Fibroblast of skin of scalp (primary cell): ENCODE data around the gene PEX5L. TPM values are rescaled to one million over a fixed set of nuclear protein-coding genes. Genes with fewer than 3 reads are reported as not detected.
"Not testable (repeated sequence)": the region's sequence is repeated elsewhere in the genome, so short reads cannot be mapped to it uniquely, and the experiment has no call there.

Experiments
- DNase-seq: peaks from one replicate; pipeline ENCODE4 v3.0.0-alpha.2; 2013
- polyA plus RNA-seq, 2 experiments: library from polyadenylated mRNA; unstranded; fragments of 120-200 nt; gene quantifications; one replicate each; pipeline ENCODE4 v1.2.1, GENCODE V29; 2013; ENCODE audit not compliant: insufficient read length in 2 of 2

The PEX5L gene
- 0.04 TPM for polyA plus RNA-seq (2013, experiment 1 of 2; ENCODE audit: insufficient read length)
- polyA plus RNA-seq (2013, experiment 2 of 2; ENCODE audit: insufficient read length) = 0.11 TPM

DNA sequence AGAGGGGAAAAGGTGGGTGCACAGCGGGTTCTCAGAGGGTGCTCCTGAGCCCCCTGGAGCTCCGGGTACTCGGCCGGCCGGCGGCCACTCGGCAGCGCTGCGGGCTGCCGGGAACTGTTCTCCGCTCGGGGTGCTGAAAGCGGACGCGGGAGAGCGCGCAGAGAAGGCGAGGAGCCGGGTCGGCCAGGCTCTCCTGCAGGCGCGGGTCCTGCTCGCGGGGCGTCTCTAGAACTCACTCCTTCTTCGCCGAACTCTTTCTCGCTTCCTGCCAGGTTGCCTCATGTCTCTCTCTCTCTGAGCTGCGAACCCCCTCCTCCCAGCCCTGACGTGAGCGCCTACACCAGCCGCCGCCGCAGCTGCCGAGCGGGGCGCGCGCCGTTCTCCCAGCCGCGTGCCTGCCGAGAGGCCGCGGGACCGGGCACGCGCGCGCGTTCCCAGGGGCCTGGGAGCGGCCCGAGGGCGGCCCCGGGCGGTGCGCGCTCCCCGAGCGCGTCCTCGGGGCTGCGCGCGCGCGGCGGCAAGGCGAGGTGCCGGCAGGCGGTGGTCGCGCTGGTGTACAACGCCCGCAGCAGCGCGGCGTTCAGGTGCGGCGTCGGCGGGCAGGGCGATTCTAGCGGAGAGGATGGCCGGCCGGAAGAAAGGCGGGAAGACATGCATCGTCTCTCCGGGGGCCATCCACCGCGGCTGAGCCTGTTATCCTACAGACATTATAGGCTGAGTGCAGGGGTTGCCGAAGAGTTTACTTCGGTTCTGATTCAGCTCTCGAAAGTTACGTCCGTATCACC, at the start of gene PEX5L:
PEX5L (minus strand) TSS at position 267 of the 785 bp plus-strand sequence. CDS start 338 bp downstream, outside the sequence.
- DNase-seq = peak; percentile 62

DNA sequence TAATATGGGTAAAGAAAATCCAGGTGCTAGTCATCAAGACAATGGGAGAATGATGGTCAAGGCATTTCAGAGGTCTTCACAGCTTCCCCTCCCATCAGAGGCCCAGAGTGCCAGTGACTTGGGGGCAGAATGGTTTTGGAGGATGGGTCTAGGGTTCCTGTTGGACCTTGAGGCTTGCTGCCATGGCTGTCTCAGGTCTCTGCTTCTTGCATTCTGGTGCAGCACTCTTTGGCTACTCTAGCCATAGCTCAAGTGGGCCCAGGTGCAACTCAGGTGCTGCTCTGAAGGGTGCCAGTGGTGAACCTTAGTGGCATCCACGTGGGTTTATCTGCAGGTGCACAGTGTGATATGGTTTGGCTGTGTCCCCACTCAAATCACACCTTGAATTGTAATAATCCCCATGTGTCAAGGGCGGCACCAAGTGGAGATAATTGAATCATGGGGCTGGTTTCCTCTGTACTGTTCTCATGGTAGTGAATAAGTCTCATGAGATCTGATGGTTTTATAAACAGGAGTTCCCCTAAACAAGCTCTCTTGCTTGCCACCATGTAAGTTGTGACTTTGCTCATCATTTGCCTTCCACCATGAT, 48.5 kb upstream of the PEX5L start:
- DNase-seq = no peak

DNA sequence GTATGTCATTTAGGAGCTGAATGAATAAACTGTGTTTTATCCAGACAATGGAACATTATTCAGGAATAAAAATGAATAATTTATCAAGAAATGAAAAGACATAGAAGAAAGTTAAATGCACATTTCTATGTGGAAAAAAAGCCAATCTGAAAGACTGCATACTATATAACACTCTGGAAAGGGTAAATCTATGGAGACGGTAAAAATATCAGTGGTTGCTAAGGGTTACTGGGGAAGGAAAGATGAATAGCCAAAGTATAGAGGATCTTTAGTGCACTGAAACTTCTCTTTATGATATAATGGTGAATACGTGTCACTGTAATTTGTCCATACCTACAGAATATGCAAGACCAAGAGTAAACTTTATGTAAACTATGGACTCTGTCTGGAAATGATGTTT, 46.0 kb upstream of the PEX5L start:
- DNase-seq = no peak

- no peak for DNase-seq
These were observed 41.9 kb upstream of the PEX5L start for GRCh38 chr3:180078592-180078991.

GRCh38 chr3:180073561-180073960, 36.8 kb upstream of the PEX5L start:
- DNase-seq = no peak

- no peak for DNase-seq
These were observed 36.0 kb upstream of the PEX5L start for GRCh38 chr3:180072786-180073185.

DNA sequence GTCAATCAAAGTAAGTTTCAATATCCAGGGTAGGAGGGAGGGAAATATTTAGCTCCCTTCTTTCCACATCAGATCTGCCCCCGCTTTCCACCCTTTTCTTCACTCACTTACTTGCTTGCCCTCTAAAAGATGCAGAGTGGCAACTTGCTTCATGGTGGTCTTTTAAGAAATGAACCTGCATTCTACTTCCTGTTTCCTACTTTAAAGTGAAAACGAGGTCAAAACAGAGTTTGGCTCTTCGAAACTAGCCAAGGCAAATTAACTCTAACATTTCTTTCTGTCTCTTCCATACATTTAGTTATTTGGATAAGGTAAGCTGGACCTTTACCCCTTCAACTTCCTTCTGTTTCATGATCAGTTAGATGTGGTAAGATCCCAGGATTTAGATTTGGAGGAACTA, 34.2 kb upstream of the PEX5L start:
- no peak for DNase-seq

GRCh38 chr3:180068023-180068422, 31.3 kb upstream of the PEX5L start:
- no peak for DNase-seq

- no peak for DNase-seq
These were observed 29.9 kb upstream of the PEX5L start for GRCh38 chr3:180066598-180066997.

DNA sequence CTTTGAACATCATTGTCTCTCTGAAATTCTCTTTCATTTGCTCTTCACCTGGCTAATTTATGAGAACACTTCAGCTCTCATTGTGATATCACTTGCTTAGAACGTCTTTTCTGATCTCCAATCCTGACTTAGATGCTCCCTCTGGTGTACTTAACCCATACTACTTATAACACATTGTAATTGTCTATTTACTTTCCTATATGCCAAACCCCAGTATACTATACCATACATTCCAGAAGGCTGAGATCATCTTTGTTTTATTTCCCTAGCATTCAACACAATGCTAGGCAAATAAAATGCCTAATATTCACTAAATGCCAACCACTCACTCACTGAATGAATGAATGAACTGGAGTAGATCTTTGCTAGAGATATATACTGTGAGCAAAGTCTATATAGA, 27.0 kb upstream of the PEX5L start:
- no peak for DNase-seq

DNA sequence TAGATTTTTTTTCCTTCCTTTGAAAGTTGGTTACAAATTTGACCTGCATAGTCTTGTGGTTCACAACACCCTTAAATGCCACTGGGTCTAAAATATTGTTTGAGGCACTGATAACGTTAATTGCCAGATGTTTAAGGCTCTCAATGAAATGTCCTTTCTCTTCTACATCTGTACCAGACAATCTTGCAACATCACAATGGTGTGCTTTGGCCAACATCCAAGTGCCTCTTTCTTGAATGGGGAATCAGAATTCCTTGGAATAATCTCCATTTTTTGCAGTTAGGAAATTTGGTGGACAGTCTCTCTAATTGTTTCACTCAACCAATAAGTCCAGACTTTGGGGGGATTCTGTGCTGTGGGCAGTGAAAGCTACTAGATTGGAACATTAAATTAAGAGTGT, 26.0 kb upstream of the PEX5L start:
- DNase-seq = no peak

GRCh38 chr3:180059356-180059755, 22.6 kb upstream of the PEX5L start:
- DNase-seq = peak; percentile 30

DNA sequence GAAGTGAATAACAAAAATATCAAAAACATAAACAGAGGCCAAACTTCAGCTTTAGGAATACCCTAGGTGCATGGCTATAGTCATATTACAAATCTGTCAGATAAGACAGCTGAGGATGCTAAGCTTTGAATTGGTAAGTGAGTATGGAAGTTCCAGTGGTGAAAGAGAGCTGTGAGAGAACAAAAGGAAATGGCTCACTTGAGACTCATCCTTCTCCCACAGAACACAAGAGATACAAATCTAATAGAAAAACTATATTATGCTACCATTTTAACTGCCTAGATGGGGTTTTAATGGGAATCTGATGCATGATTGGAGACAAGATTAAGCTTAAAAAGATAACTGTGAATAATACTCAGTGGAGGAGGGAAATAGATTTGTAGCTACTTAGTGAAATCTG, 21.5 kb upstream of the PEX5L start:
- no peak for DNase-seq

GRCh38 chr3:180055656-180056055, 18.9 kb upstream of the PEX5L start:
- not testable (repeated sequence) for DNase-seq

DNA sequence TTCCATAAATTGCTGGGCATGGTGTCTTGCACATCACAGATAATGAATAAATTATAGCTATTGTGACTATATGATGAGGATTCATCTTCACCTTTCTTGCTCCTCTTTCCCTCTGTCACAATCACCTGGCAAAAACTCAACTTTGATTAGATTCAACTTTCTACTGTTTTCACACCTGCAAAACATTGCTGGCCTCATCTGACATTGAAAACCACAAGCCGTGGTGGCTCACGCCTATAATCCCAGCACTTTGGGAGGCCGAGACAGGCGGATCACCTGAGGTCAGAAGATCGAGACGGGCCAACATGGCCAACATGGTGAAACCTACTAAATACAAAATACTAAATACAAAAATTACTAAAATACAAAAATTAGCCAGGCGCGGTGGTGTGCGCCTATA, 12.7 kb upstream of the PEX5L start:
- no peak for DNase-seq

GRCh38 chr3:180048840-180049239, 12.1 kb upstream of the PEX5L start:
- peak; percentile 22 for DNase-seq

- no peak for DNase-seq
These were observed 11.4 kb upstream of the PEX5L start for GRCh38 chr3:180048103-180048502.

GRCh38 chr3:180040966-180041365, 4.2 kb upstream of the PEX5L start:
- no peak for DNase-seq

DNA sequence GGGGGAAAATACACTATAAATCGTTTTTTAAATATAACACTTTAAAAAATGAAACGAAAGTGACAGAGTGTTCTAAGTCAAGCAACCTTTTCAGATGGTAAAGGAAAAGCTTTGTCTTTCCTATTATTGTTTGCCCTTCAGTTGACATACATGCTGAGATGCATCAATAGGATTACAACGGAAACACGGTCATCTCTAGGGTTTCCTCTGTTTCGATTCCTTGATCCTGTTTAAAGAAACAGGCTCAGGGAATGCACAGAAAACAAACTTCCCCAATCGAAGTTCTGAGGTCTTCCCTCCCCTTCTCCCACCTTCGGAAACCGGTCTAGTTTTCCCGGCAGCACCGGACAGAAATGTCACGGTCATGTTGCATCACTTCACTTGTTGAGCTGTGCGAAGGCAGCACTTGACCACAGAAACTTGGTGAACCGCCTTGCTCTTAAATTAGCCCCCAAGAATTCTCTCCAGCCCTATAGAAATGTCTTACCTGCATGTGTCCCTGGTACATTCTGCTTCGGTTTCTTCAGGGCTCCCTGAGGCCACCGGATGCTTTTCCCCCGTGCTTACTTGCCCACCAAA, 556 bp downstream of the PEX5L start:
- no peak for DNase-seq

- no peak for DNase-seq
These were observed 9.7 kb downstream of the PEX5L start for GRCh38 chr3:180026997-180027396.

GRCh38 chr3:180018543-180018942, 18.2 kb downstream of the PEX5L start:
- no peak for DNase-seq

GRCh38 chr3:180017846-180018245, 18.9 kb downstream of the PEX5L start:
- no peak for DNase-seq

DNA sequence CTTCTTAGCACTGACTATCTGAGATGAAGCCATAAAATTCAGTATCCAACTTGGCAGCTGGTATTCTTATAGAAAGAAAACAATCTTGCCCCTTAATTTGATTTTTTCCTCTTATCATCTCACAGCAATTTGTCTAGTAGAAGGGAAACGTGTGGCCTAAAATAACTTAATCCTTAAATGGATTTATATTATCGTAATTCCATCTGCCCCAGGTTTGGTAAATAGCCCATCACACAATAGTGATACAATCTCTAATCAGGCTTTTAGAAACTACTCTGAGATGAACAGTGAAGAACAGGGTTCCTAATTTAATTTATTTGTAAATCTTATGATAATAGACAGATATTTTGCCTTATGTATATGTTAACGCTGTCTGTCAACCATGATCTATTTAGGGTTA, 24.8 kb downstream of the PEX5L start:
- no peak for DNase-seq

GRCh38 chr3:180008318-180008717, 28.4 kb downstream of the PEX5L start:
- DNase-seq = not testable (repeated sequence)
